ENCODE measurements around the gene DNAJC22. TPM values are rescaled to one million over a fixed set of nuclear protein-coding genes. Genes with fewer than 3 reads are reported as not detected.

Gene DNAJC22
- total and polyA plus RNA-seq, 12 donors, result 0.01 to 0.59 (median 0.25) TPM; not detected in 4

DNA sequence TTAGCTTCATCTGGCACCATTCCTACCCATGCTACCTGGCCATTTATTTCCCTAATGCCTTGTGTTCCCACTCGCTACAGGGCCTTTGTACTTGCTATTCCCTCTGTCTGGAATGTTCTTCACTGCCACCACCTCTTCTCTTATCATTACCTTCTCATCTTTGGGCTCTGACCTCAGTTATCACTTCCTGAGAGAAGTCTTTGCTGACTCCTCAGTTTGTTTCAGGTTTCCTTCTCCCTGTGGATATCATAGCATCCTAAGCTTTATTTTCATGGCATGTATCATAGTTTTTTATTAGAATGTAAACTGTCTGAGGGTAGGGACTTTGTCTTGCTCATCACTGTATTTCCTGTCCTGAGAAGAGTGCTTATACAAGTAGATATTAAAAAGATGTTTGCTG lies 50.3 kb downstream of the DNAJC22 start:
- no peak overlapping the region for H3K27ac ChIP-seq
- 100% methylated on average over 1 of the region's 1 CpG for WGBS, 2 donors
- ATAC-seq, result no peak

DNA sequence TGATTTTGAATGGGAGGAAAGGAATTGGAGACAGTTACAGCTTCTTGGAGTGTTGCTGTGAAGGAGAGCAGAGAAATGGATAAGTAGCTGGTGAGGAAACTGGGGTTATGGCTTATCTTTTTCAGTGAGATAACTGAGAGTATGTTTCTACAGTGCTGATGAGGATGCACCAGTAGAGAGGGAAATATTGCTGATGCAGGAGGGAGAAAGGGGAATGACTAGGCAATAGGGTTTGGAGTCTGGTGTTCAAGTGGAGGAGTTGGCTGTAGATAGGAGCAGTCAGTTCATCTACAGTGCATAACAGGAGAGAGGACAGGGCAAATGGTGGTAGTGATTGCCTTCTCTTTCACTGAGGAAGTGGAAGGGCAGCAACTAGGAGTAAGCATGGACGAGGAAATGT lies 53.6 kb downstream of the DNAJC22 start:
- no peak for ATAC-seq
- H3K9me3 ChIP-seq, result peaks cover 0 to under 1% (median 0%) of the 10 kb centered on the region in 11 donors
- no peaks in the 10 kb centered on the region for H3K36me3 ChIP-seq
- WGBS, 2 donors, result 84 to 86% methylated on average over 1 of the region's 1 CpG
- H3K27me3 ChIP-seq, result no peaks in the 10 kb centered on the region
- intact Hi-C loops (cut with DNase I), result no loop called here
- H3K27ac ChIP-seq, result no peak overlapping the region
- no peak for DNase-seq
- peaks cover 0 to 4% (median 0%) of the 10 kb centered on the region in 9 donors for H3K4me1 ChIP-seq
- H3K4me3 ChIP-seq, result no peak overlapping the region
- TF ChIP-seq, protein P1, sequence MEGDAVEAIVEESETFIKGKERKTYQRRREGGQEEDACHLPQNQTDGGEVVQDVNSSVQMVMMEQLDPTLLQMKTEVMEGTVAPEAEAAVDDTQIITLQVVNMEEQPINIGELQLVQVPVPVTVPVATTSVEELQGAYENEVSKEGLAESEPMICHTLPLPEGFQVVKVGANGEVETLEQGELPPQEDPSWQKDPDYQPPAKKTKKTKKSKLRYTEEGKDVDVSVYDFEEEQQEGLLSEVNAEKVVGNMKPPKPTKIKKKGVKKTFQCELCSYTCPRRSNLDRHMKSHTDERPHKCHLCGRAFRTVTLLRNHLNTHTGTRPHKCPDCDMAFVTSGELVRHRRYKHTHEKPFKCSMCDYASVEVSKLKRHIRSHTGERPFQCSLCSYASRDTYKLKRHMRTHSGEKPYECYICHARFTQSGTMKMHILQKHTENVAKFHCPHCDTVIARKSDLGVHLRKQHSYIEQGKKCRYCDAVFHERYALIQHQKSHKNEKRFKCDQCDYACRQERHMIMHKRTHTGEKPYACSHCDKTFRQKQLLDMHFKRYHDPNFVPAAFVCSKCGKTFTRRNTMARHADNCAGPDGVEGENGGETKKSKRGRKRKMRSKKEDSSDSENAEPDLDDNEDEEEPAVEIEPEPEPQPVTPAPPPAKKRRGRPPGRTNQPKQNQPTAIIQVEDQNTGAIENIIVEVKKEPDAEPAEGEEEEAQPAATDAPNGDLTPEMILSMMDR (IDR thresholded peaks at IDR 0.05), result no peak

More for the DNA sequence above, 50.3 kb downstream of the DNAJC22 start:
- no peaks in the 10 kb centered on the region for H3K4me1 ChIP-seq
- peaks cover 0 to 3% (median 0%) of the 10 kb centered on the region in 11 donors for H3K9me3 ChIP-seq
- no peaks in the 10 kb centered on the region for H3K36me3 ChIP-seq
- TF ChIP-seq, protein P1 (IDR thresholded peaks at IDR 0.05), result no peak
- intact Hi-C loops (cut with DNase I), result no loop called here
- DNase-seq, result no peak
- H3K4me3 ChIP-seq, result no peak overlapping the region
- H3K27me3 ChIP-seq, result no peaks in the 10 kb centered on the region

Other genes with a start within 250 kb of the DNAJC22 start
- 10 to 100 TPM; 21.5 to 51.8 (median 30.8) TPM for gene LMBR1L, start 236.0 kb upstream of the DNAJC22 start, total RNA-seq
- 10 to 100 TPM; 24.8 to 47.0 TPM for gene LMBR1L, start 236.0 kb upstream of the DNAJC22 start, polyA plus RNA-seq
- gene TUBA1B, start 215.5 kb upstream of the DNAJC22 start, total RNA-seq, result 100 to 1,000 TPM; 201 to 818 (median 309) TPM
- gene TUBA1B, start 215.5 kb upstream of the DNAJC22 start, polyA plus RNA-seq, result 1,000 to 10,000 TPM in 1 of 2 donors, 100 to 1,000 TPM in 1; 117 to 1,374 TPM
- 100 to 1,000 TPM in 8 of 10 donors, 10 to 100 TPM in 2; 93.9 to 258 (median 134) TPM for gene TUBA1A, start 157.8 kb upstream of the DNAJC22 start, total RNA-seq
- gene TUBA1A, start 157.8 kb upstream of the DNAJC22 start, polyA plus RNA-seq, result 100 to 1,000 TPM in 1 of 2 donors, 10 to 100 TPM in 1; 45.2 to 287 TPM
- 100 to 1,000 TPM in 2 of 10 donors, 10 to 100 TPM in 8; 25.9 to 106 (median 53.1) TPM for gene TUBA1C, start 81.8 kb upstream of the DNAJC22 start, total RNA-seq
- gene TUBA1C, start 81.8 kb upstream of the DNAJC22 start, polyA plus RNA-seq, result 100 to 1,000 TPM in 1 of 2 donors, 10 to 100 TPM in 1; 24.5 to 389 TPM
- under 1 TPM in 5 of 10 donors, not detected in 5; 0.10 to 0.64 (median 0.47) TPM for gene PRPH, start 51.7 kb upstream of the DNAJC22 start, total RNA-seq
- under 1 TPM; 0.35 to 0.51 TPM for gene PRPH, start 51.7 kb upstream of the DNAJC22 start, polyA plus RNA-seq
- 1 to 10 TPM in 2 of 10 donors, under 1 TPM in 5, not detected in 3; 0.40 to 4.9 (median 0.72) TPM for gene TROAP, start 23.6 kb upstream of the DNAJC22 start, total RNA-seq
- gene TROAP, start 23.6 kb upstream of the DNAJC22 start, polyA plus RNA-seq, result 1 to 10 TPM in 1 of 2 donors, under 1 TPM in 1; 0.20 to 1.3 TPM
- gene C1QL4, start 9.7 kb upstream of the DNAJC22 start, total RNA-seq, result not detected
- not detected for gene C1QL4, start 9.7 kb upstream of the DNAJC22 start, polyA plus RNA-seq
- 10 to 100 TPM in 1 of 10 donors, 1 to 10 TPM in 9; 3.5 to 10.6 (median 5.1) TPM for gene SPATS2, start 20.6 kb downstream of the DNAJC22 start, total RNA-seq
- 10 to 100 TPM in 1 of 2 donors, 1 to 10 TPM in 1; 4.8 to 11.5 TPM for gene SPATS2, start 20.6 kb downstream of the DNAJC22 start, polyA plus RNA-seq
- 1 to 10 TPM in 1 of 10 donors, under 1 TPM in 9; 0.16 to 1.2 (median 0.26) TPM for gene KCNH3, start 192.1 kb downstream of the DNAJC22 start, total RNA-seq
- 1 to 10 TPM in 1 of 2 donors, under 1 TPM in 1; 0.17 to 2.0 TPM for gene KCNH3, start 192.1 kb downstream of the DNAJC22 start, polyA plus RNA-seq
- gene MCRS1, start 221.3 kb downstream of the DNAJC22 start, total RNA-seq, result 100 to 1,000 TPM in 1 of 10 donors, 10 to 100 TPM in 9; 72.6 to 118 (median 82.2) TPM
- gene MCRS1, start 221.3 kb downstream of the DNAJC22 start, polyA plus RNA-seq, result 10 to 100 TPM; 73.3 to 94.7 TPM

All from heart right ventricle (tissue), 16 donors.